Endothelial cell of hepatic sinusoid (primary cell): ENCODE results near the gene TMPRSS11F.

Experiments
- in situ Hi-C: cut with HindIII; loops from 2 replicates; pipeline ENCODE4 v1.10.0; 2017; ENCODE audit warnings: low sequenced_read_pairs

The TMPRSS11F gene

DNA sequence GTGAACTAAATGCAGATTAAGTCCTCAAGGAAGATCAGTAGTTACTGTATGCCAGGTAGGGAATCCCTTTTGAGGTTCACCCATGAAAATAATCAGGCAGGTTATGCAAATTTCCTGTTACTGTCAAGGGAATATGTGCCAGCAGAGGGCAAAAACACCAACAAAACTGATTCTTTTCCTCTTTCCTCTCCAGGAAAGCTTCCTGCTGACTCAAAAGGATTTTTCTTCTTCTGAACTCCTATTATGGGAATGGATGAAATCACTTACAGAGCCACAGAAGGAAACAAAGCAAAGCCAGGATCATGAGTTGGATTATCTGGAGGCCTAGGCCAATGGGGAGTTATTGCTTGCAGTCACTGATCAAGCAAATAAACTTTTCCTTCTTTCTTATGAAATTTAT, 49.7 kb downstream of the TMPRSS11F start:
- in situ Hi-C loops: no loop called here

DNA sequence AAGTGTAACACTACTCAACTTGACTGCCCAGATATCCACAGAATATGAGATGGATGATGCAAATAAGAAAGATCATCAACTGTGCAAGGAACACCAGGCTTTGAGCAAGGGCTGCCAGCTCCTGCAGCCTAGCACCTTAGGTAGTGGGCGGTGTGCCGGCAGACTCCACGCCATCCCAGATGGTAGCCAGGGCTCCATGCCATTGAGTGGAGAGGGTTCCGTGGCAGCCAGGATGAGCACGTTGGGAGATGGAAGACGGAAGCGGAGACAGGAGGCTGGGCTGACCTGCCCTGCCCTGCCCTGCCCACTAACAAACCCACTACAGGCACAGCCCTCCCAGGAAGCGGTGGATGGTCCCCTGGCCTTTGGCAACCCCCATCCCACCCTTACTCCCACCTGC, 51.9 kb downstream of the TMPRSS11F start:
- in situ Hi-C loops: no loop called here

DNA sequence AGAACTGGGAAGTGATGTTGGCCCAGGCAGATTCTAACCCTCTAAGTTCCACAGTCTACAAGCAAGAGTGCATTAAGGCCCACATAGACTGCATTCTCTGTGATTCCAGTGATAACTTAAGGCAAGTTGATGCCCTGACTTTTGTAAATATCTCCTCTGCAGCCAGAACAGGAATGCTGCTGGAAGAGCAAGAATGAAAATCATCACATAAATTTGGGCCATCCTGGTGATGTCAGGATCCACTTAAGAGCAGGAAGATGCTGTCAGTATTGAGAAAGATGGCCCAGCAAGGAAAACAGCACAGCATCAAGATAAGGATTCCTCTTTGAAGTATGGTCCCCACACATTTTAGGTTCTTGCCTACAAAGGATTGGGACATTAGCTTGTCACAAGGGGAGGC, 52.4 kb downstream of the TMPRSS11F start:
- in situ Hi-C loops: no loop called here

DNA sequence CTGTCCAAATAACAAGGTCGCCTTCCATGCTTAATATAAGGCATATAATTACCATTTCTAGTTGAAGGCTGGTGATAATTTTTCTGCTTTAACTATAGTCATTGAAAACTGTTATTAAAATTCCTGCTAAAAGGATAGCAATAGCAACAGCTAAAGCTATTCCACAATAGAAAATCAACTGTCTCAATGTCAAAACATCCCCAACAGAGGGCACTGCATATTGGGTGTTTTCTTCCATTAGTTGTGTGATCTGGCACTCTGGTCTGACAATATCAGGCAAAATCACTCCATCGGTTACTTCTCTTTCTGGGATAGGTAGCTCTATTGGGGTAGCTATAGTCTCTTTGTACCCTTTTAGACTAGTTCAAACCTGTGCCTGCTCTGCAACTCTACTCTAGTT, 53.5 kb downstream of the TMPRSS11F start:
- in situ Hi-C loops: no loop called here

DNA sequence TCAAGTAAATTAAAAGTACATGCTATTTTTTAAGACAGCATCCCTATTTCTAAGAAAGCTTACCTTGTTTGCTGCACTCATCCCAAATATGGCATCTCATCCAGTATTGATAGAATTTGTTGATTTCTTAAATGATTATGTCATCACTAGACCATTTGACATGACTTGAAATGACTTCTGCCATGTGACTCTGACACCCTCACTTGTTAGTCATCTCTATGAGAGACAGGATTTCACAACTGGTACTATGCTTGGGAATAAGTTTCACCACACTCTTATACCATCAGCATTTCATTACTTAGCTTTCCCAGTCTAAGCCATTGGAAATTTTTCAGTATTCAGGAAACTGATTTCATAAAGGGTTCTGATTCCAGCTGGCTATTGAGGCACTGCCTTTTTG, 55.3 kb downstream of the TMPRSS11F start:
- in situ Hi-C loops: no loop called here

DNA sequence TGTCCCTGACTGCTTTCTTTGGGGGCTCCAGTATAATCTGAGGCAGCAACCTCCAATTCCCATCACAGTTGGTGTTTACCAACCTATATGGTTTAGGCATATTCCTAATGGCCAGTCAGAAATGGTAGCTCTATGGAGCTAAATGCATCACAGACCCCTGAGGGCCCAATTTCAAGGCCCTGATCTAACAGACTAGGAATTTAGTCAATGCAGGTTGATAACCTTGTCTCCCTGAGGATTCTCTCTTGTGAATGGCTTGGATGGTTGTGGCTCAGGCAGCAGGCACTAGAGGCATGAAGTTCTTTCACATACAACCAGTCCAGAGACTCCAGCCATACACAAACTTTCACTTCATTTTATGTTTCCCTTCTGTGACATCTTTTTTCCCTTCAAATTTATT, 59.4 kb downstream of the TMPRSS11F start:
- in situ Hi-C loops: no loop called here

DNA sequence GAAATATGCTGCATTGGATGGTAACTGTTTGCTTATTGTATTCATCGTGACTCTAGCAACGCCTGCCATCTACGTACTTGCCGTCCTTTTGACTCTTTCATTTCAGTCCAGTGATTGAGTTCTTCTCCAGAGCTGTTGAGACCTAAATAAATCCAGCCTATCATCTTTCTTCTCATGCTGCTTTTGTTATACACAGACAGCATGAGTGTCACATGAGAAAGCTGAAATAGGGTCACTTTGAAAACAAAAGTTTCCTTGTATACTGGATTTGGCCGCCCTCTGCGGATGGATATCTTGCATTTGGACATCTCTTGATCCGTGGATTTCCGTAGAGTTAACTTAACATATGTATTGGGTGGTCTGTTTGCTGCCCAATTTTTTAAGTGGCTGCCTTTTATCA, 67.2 kb downstream of the TMPRSS11F start:
- in situ Hi-C loops: no loop called here

DNA sequence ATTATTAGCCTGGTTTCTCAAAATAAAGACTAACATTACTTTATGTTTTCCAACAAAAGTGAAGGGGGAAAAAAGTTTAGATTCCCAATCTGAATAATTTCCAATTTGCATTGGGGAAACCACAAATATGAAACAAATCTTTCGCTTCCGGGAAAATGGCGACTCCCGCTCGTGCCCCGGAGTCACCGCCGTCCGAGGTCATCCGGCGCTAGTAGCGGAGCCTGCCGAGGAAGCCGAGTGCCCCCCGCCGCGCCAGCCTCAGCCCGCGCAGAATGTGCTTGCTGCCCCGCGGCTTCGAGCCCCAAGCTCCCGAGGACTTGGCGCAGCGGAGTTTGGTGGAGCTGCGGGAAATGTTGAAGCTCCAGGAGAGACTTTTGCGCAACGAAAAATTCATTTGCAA, 91.4 kb downstream of the TMPRSS11F start:
- in situ Hi-C loops: no loop called here

DNA sequence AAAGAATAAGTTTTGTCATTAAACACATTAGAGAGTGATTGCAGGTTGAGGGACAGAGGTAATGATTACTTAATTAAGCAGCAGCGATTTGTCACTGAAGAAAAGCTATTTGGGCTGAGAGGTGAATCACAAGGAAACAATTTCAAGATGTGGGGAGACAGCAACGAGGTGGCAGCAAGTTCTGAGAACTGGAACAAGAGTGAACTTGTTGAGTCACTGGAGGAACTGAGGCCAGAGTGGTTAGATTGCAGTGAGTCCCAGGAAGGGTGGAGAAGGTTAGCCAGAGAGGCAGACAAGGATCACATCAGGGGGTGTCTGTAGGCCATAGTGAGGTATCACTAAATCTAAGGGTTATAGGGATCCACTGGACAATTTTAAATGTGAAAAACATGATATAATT, 108.5 kb downstream of the TMPRSS11F start:
- in situ Hi-C loops: no loop called here

DNA sequence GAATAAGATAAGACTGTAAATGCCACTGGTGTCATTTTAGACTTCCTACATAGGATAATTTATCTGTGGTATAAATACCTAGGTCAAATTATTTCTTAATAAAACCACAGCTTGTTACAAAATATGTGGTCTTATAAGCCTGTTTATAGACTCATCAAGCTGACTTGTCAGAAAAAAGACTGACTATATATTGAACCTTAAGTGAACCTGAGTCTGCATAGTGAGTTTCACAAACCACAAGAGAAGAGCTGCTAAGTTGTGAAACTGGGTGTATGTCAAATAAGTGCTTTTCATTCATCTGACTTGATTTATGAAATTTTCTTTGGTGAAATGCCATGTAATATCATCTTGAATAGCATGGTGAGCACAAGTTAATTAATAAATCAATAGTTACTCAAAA, 118.0 kb downstream of the TMPRSS11F start:
- in situ Hi-C loops: no loop called here
